ENCODE results near the gene SHROOM2.
"Not testable (repeated sequence)": the region's sequence is repeated elsewhere in the genome, so short reads cannot be mapped to it uniquely, and the experiment has no call there.

DNA sequence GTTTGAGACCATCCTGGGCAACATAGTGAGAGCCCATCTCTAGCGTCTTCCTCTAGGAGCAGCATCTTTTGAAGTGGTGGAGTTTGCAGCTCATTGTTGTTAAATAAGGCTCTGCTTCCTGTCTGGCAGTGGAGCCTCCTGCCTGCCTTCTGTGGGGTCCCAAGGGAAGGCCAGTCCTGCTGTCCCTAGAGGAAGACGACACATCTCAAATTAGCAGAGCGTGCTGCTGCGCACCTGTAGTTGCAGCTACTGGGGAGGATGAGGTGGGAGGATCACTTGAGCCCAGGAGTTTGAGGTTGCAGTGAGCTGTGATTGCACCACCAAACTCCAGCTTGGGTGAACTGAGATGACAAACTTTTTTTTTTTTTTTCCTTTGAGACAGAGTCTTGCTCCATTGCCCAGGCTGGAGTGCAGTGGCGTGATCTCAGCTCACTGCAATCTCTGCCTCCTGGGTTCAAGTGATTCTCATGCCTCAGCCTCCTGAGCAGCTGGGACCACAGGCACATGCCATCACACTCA lies 17.8 kb upstream of the SHROOM2 start:
- TF ChIP-seq, protein P1, sequence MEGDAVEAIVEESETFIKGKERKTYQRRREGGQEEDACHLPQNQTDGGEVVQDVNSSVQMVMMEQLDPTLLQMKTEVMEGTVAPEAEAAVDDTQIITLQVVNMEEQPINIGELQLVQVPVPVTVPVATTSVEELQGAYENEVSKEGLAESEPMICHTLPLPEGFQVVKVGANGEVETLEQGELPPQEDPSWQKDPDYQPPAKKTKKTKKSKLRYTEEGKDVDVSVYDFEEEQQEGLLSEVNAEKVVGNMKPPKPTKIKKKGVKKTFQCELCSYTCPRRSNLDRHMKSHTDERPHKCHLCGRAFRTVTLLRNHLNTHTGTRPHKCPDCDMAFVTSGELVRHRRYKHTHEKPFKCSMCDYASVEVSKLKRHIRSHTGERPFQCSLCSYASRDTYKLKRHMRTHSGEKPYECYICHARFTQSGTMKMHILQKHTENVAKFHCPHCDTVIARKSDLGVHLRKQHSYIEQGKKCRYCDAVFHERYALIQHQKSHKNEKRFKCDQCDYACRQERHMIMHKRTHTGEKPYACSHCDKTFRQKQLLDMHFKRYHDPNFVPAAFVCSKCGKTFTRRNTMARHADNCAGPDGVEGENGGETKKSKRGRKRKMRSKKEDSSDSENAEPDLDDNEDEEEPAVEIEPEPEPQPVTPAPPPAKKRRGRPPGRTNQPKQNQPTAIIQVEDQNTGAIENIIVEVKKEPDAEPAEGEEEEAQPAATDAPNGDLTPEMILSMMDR (tag by site-specific recombination; IDR thresholded peaks at IDR 0.05) = not testable (repeated sequence)
- TF ChIP-seq, protein P2, sequence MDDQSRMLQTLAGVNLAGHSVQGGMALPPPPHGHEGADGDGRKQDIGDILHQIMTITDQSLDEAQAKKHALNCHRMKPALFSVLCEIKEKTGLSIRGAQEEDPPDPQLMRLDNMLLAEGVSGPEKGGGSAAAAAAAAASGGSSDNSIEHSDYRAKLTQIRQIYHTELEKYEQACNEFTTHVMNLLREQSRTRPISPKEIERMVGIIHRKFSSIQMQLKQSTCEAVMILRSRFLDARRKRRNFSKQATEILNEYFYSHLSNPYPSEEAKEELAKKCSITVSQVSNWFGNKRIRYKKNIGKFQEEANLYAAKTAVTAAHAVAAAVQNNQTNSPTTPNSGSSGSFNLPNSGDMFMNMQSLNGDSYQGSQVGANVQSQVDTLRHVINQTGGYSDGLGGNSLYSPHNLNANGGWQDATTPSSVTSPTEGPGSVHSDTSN (CRISPR knock-in tag; IDR thresholded peaks at IDR 0.05) = not testable (repeated sequence)
- TF ChIP-seq ZNF629 (tag by site-specific recombination; IDR thresholded peaks at IDR 0.05); ZNF558 (tag by site-specific recombination; IDR thresholded peaks at IDR 0.05); ZBTB20 (tag by site-specific recombination; IDR thresholded peaks at IDR 0.05); ZNF530 (tag by site-specific recombination; IDR thresholded peaks at IDR 0.05; ENCODE audit: low read depth); ZNF404 (tag by site-specific recombination; IDR thresholded peaks at IDR 0.05); KLF10 (tag by site-specific recombination; IDR thresholded peaks at IDR 0.05): not testable (repeated sequence)
- TF ChIP-seq, protein P3, sequence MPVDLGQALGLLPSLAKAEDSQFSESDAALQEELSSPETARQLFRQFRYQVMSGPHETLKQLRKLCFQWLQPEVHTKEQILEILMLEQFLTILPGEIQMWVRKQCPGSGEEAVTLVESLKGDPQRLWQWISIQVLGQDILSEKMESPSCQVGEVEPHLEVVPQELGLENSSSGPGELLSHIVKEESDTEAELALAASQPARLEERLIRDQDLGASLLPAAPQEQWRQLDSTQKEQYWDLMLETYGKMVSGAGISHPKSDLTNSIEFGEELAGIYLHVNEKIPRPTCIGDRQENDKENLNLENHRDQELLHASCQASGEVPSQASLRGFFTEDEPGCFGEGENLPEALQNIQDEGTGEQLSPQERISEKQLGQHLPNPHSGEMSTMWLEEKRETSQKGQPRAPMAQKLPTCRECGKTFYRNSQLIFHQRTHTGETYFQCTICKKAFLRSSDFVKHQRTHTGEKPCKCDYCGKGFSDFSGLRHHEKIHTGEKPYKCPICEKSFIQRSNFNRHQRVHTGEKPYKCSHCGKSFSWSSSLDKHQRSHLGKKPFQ (tag by site-specific recombination; IDR thresholded peaks at IDR 0.05) = not testable (repeated sequence)
- TF ChIP-seq, protein P4, sequence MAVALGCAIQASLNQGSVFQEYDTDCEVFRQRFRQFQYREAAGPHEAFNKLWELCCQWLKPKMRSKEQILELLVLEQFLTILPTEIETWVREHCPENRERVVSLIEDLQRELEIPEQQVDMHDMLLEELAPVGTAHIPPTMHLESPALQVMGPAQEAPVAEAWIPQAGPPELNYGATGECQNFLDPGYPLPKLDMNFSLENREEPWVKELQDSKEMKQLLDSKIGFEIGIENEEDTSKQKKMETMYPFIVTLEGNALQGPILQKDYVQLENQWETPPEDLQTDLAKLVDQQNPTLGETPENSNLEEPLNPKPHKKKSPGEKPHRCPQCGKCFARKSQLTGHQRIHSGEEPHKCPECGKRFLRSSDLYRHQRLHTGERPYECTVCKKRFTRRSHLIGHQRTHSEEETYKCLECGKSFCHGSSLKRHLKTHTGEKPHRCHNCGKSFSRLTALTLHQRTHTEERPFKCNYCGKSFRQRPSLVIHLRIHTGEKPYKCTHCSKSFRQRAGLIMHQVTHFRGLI (tag by site-specific recombination; IDR thresholded peaks at IDR 0.05) = not testable (repeated sequence)

Measured in HEK293 (cell line).